Stimulated activated CD4-positive, alpha-beta T cell treated with anti-CD3 and anti-CD28 coated beads, TNF-alpha, amount 100 ng/mL, for 4 hours (primary cell): ENCODE data around the gene KRTAP5-11.
"Not testable (repeated sequence)": the region's sequence is repeated elsewhere in the genome, so short reads cannot be mapped to it uniquely, and the experiment has no call there.

Source experiments
- DNase-seq, 3 experiments: peaks; one replicate each; pipeline ENCODE4 v3.0.0-alpha.2; 2020; ENCODE audit warnings: low read depth in 3 of 3

KRTAP5-11 gene

DNA sequence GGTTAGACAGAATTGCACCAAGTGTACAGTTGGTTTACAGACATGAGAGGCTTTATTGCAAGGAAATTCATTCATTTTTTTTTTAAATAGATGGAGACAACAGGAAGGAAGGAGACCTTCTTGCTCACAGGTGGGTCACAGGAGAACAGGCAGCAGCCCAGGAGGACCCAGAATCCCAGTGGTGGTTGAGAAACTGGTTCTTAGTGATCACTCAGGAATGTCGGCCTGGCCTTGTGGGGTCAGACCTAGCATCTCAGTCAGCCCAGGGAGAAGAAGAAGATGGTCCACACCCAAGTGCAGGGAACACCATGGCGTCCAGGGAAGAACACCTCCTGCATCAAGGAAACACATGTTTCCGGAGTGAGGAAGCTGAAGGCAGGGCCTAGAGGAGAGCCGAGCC lies 849 bp downstream of the KRTAP5-11 start:
- DNase-seq: no peak

DNA sequence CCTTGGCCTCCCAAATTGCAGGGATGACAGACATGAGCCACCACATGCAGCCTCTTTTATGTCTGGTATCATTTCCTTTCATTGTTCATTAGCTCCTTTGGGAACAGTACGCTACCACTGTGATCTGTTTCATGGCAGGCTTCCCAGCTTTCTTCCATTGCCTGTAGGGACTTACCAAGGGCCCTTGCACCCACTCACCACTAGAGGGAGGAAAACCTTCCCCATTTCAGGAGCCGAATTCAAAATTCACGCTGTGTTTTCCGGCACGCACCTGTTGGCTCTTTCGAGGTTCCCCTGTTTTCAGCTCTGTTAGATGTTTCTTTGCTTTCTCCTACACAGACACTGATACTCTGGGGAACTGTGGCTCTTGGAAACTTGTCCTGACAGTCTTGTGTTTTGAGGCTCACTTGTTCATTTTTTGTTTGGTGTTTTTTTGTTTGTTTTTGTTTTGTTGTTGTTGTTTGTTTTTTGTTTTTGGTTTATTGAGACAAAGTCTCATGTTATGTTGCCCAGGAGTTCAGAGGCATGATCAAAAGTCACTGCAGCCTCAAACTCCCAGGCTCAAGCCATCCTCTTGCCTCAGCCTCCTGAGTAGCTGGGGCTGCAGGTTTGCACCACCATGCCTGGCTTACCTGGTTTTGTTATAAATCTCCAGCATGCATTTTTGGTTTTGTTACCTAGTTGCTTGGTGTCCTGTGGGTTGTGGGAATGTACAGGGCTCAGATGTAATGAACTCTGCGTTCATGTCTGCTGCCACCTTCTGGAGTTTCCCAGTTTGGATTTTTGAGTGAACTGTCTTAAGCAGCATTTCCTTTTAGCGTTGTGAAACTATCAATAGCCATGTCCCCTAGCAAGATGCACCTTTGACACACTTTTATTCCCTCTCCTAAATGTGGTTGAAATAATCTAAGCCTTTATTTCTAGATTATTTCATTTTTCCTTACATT lies 2.3 kb downstream of the KRTAP5-11 start:
- DNase-seq: no peak

DNA sequence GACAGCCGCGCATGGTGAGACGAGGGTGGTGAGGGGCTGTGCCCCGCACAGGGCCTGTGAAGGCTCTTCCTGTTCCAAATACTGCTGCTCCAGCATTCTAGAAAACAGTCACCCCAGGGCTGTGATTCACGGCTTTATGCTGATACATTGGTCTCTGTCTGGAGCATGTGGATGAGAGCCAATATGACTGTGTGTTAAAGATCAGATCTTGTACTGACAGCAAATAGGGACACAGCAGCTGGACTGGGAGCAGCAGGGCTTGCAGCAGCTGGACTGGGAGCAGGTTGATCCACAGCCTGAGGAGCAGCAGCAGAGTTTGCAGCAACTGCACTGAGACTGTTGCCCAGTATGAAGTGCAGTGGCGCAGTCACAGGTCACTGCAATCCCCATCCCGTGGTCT lies 3.2 kb downstream of the KRTAP5-11 start:
- DNase-seq: not testable (repeated sequence)

DNA sequence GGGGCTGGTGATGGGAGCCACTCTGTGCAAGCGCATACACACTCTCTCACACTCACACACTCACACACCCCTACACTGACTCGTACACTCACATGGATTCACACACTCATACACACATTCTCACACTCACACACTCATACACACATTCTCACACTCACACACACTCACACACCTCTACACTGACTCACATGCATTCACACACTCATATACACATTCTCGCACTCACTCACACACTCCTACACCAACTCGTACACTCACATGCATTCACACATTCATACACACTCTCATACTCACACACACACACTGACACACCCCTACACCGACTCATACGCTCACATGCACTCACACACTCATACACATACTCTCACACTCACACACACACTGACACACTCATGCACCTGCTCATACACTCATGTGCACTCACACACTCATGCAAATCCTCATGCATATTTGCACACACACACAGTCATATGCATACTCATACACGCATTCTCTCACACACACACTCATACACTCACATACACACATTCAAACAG lies 5.1 kb downstream of the KRTAP5-11 start:
- no peak for DNase-seq

DNA sequence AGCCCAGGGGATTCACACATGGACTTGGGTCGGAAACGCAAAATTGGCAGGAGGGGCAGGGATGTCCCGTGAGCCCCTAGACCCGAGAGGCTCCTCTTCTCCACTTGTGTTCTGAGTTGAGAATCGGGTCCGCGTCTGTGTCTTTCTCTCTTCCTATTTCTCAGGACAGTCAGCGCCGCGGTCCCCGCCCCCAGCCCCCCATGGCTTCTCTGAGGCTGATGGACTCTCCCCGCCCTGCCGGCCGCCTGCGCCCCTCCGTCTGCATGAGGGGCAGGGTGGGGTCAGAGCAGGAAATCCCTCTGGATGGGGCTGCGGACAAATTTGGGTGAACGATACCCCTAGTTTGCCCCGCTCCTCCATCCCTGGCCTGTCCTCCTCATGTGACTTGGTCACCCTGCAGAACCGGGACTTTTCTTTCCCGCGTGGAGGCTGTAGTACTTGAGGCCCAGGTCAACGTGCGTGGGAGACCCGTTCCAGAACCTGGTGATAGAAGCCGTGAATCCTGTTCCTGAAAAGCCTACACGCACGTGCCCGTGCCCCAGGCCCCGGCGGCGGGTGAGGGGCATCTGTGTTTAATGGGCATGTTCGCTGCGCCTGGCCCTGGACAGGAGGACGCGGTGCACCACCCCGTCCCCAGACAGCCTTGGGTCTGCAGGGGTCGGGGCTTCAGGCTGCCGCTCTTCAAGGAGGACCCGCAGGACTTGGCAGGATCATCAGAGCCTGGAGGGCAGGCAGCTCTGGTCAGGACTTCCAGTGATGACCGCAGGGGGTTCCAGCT lies 5.8 kb downstream of the KRTAP5-11 start:
- DNase-seq: not testable (repeated sequence)

DNA sequence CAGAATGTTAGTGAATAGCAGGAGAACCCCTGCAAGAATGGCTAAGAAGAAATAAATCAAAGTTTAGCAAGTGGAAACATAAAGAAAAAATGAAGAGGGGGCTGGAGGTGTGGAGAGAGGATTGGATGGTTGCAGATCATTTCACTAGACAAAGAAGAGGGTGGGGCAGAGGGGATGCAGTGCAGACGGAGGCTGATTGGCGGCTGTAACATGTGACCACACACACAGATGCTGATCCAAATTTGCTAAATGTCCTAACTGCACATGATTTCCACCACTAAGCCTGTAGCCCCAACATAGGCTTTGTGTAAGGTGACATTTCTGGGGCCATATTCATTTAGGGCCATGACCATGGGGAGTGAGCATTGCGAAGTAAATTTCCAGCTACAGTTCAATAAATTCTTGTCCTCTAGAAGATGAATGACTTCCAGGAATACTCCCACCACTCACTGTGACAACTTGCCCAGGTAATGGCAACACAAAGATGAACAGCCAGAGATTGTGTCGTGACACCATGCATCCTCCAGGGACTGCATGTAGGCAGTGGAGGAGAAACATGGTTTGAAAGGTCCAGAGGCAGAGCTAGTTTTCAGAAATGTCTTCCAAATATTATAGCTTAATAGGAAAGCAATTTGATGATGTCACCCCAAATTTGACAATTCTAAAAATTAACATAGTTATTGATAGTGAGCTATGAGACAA lies 6.8 kb downstream of the KRTAP5-11 start:
- DNase-seq: no peak

DNA sequence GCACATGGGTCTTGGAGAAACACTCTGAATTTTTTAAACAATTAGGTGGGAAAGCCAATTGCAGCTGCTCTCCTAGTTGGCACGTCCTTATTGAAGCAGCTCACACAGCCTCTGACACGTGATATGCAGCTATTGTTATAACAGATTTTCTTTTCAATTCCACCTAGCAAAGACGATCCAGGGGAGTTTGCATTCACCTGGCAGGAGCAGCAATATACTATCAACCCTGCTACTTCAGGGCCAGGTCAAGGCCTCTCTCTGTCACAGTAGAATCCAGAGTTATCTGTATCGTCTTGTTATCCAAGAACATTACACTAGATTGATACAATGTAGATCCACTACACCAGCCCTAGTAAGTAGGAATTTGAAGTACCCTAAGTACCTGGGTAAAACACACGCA lies 8.3 kb downstream of the KRTAP5-11 start:
- no peak for DNase-seq

DNA sequence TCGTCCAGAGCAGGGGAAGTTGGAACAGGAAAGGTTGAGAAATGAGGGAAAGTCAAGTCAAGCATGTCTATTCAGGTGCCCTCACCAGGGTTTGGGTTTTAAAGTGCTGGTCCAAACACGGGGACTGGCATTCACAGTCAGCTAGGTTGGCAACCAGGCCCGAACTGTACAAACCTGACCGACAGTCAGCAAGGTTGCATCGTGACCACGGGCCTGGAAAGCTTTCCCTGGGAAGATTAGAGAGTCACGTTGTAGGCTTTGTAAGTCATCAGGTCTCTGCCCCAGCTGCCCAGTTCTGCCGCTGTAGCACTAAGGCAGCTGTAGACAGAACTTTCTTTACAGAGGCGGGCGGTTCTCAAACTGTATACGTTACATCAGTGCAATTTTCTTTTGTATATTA lies 9.9 kb downstream of the KRTAP5-11 start:
- no peak for DNase-seq

DNA sequence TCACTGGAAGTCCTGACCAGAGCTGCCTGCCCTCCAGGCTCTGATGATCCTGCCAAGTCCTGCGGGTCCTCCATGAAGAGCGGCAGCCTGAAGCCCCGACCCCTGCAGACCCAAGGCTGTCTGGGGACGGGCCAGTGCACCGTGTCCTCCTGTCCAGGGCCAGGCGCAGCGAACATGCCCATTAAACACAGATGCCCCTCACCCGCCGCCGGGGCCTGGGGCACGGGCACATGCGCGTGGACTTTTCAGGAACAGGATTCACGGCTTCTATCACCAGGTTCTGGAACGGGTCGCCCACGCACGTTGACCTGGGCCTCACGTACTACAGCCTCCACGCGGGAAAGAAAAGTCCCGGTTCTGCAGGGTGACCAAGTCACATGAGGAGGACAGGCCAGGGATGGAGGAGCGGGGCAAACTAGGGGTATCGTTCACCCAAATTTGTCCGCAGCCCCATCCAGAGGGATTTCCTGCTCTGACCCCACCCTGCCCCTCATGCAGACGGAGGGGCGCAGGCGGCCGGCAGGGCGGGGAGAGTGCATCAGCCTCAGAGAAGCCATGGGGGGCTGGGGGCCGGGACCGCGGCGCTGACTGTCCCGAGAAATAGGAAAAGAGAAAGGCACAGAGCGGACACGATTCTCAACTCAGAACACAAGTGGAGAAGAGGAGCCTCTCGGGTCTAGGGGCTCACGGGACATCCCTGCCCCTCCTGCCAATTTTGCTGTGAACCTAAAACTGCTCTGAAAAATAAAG lies 11.4 kb downstream of the KRTAP5-11 start:
- not testable (repeated sequence) for DNase-seq

DNA sequence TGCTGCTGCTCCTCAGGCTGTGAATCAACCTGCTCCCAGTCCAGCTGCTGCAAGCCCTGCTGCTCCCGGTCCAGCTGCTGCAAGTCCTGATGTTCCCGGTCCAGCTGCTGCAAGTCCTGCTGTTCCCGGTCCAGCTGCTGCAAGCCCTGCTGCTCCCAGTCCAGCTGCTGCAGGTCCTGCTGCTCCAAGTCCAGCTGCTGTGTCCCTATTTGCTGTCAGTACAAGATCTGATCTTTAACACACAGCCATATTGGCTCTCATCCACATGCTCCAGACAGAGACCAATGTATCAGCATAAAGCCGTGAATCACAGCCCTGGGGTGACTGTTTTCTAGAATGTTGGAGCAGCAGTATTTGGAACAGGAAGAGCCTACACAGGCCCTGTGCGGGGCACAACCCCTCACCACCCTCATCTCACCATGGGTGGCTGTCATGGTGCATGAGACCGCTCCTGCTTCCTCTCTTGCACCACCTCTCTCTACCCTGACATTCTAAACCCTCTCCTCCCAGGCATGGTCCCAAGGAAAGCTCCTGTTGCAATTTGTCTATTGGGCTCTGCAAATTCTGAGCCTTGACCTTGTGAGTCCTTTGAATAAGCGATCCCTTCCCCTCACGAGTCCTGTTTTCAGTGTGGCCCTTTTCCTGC lies 13.8 kb downstream of the KRTAP5-11 start:
- no peak for DNase-seq

DNA sequence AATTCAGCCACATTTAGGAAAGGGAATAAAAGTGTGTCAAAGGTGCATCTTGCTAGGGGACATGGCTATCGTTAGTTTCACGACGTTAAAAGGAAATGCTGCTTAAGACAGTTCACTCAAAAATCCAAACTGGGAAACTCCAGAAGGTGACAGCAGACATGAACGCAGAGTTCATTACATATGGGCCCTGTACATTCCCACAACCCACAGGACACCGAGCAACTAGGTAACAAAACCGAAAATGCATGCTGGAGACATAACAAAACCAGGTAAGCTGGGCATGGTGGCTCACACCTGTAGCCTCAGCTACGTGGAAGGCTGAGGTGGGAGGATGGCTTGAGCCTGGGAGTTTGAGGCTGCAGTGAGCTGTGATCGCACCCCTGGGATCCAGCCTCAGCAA lies 15.0 kb downstream of the KRTAP5-11 start:
- DNase-seq: not testable (repeated sequence)

DNA sequence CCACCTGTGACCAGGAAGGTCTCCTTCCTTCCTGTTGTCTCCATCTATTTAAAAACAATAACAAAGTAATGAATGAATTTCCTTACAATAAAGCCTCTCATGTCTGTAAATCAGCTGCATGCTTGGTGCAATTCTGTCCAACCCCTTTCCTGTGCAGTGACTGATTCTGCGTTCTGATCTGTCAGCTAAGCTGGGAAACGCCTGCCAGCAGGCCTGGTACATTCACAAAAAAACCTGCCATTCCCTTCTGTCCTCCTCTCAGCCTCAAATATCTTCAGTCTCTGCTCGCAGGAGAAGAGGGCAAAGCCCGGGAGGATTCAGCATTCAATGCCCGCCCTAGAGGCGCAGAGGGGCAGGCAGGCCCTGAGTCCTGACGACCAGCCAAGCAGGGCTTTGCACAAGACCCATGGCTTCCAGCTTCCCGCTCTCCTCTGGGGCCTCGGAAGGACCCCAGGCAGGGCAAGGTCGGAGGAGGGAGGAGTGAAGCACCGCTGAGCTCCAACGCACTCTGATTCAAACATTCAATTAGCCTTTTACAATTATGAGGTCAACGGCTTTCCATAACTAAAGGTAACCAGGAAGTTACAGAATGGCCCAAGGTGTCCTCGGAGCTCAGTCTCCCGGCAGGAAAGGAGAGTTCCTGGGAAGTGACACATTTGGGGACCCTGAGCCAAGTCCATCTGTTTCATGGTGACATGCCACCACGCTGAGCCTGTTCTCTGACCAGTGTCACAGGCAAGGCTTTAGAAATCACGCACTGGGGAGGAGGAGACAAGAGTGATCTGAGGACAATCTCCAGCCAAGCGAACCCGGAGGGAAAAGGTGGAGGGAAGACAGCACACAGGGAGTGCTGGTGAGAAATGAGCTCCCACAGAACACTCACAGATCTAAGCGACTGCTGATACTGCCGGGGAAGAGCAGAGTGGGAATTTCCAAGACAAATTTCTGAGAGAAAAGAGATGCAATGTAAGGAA lies 15.8 kb downstream of the KRTAP5-11 start:
- DNase-seq: not testable (repeated sequence)

DNA sequence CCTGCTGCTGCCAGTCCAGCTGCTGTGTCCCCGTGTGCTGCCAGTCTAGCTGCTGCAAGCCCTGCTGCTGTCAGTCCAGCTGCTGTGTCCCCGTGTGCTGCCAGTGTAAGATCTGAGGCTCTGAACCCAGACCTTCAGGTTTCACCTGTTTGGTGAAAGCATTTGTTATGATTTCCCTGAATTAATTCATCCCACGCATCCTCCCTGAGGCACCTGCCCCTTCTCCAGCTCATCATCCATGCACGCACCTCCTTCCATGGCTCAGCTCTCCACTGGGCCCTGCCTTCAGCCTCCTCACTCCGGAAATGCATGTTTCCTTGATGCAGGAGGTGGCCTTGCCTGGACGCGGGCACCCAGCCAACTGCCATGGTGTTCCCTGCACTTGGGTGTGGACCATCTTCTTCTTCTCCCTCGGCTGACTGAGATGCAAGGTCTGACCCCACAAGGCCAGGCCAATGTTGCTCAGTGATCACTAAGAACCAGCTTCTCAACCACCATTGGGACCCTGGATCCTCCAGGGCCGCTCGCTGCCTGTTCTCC lies 16.5 kb downstream of the KRTAP5-11 start:
- DNase-seq: no peak

DNA sequence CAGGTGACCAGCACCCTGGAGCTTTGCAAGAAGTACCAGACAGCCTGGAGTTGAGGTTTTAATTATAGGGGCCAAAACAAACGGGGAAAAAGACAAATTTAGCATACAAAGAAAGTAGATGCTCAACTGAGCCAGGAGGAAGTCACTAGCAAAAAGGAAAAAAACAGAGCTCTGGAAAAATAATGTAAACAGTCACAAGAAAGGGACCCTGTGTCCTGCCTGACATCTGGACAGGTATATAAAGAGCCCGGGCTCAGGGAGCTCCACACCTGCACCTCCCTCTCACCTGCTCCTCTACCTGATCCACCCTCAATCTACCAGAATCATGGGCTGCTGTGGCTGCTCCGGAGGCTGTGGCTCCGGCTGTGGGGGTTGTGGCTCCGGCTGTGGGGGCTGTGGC lies 17.4 kb downstream of the KRTAP5-11 start, which contains the start of gene KRTAP5-10:
TSS of gene KRTAP5-10 (plus strand) at position 301 of the 400 bp plus-strand sequence. CDS start at position 326, 25 bp downstream.
- no peak for DNase-seq

DNA sequence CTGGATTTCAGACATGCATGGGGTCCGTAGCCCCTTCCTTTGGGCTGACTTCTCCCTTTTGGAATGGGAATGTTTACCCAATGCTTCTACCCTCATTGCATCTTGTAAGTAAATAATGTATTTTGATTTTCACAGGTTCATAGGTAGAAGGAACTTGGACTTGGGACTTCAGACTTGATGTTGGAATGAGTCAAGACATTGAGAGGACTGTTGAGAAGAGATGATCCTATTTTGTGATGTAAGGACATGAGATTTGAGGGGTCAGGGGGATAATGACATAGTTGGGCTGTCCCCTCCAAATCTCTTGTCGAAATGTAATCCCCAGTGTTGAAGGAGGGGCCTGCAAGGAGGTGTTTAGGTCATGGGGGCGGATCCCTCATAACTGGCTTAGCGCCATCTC lies 18.2 kb downstream of the KRTAP5-11 start:
- no peak for DNase-seq

DNA sequence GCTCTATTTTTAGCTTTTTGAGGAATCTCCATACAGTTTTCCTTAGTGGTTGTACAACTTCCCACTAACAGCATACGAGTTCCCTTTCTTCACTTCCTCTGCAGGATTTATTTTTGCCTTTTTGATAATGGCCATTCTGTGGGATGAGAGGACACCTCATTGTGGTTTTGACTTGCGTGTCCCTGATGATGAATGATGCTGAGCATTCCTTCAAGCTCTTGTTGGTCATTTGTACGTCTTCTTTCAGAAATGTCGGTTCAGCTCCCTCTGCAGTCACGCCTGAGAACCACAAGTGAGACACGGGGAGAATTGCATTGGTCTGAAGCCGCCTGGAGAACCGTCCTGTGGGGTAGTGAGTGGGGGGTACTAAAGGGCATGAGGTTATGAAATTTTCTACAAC lies 19.3 kb downstream of the KRTAP5-11 start:
- no peak for DNase-seq

DNA sequence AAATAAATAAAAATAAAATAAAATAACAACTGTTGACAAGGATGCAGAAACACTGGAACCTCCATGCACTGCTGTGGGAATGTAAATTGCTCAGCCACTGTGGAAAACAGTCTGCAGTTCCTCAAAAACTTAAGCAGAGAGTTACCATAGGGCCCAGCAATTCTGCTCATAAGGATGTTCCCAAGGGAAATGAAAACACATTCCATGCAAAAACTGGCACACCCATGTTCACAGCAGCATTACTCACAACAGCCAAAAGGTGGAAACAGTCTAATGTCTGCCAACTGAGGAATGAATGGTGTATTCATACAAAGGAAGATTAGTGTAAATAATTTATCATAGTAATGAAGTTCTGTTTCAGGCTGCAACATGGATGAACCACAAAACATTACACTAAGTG lies 20.6 kb downstream of the KRTAP5-11 start:
- no peak for DNase-seq

DNA sequence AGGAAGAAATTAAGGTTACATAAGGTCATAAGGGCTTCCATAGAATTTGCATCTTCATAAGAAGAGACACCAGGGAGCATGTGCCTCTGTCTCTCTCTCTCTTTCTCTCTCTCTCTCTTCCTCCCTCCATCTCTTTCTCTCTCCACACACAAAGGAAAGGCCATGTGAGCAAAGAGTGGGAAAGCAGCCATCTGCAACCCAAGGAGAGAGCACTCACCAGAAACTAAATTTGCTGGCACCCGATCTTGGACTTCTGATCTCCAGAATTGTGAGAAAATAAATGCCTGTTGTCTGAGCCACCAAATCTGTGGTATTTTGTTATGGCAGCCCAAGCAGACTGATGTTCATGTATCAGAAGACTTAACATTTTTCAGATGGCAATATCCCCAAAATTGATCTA lies 23.7 kb downstream of the KRTAP5-11 start:
- DNase-seq: no peak

DNA sequence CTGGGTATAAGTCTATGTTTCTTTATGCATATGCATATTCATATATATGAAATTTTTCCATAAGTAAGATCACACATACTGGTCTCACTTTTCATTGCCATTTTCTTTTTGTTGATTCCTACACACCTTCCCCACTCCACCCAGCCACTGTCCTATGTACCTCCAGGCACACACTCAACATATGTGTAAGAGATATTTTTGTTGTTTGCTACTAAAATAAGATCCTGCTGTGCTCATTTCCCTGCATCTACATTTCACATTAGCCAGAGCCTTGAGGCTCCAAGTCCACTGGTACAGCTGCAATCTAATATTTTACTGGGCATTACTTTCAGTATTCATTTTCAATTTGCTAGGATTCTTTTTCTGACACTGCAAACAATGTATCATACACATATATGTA lies 25.4 kb downstream of the KRTAP5-11 start:
- DNase-seq: no peak
